ENCODE results near the gene RAB17. TPM values are rescaled to one million over a fixed set of nuclear protein-coding genes. Genes with fewer than 3 reads are reported as not detected.

RAB17 gene
- total RNA-seq, 3 donors from 2014 or later (not counting 1 experiment from before 2014, with no cell fraction given) = not detected

DNA sequence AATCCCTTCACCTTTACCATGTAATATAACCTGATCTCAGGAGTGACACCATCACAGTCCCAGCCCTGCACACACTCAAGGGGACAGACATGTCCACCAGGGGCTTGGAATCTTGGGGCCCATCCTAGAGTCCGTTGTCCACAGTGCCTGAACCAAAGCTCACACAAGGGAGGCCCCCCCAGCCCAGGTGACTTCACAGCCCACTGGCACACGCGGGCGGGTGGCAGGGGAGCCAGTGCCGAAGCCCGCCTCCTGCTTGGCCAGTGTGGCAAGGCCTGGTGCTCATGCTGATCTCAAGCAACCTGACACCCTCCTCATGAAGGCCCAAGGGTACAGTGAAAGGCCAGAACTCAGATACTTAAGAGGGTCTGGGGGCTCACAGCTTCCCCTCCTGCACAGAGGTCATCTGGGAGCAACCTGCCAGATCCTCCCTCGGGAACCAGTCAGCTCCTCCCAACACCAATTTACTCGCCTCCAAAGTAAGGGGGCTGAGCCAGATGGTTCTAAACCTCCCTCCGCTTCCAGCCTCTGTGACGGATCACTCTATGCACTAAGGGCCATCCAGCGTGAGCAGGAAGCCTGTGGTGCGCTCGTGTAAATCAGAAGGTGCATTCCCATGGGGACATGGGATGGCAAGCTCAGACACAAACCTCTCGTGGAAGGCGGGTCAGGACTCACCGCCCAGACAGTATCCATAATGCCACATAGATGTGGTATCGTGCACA is 3.2 kb upstream of the RAB17 start:
- intact Hi-C loops (cut with micrococcal nuclease) = no loop called here
- no peaks in the 10 kb centered on the region for H3K36me3 Mint-ChIP-seq
- Histone ChIP-seq H3K4me1 (ENCODE audit: control insufficient read depth, insufficient read depth, low read length) (peaks cover 6% of the 10 kb centered on the region), H3K27me3 (ENCODE audit: control insufficient read depth, insufficient read depth, low read length) (no peaks in the 10 kb centered on the region), H3K36me3 (ENCODE audit: control insufficient read depth, insufficient read depth, low read length) (no peaks in the 10 kb centered on the region), H3K4me3 (ENCODE audit: low read length) (no peak overlapping the region), H3K9me3 (ENCODE audit: control insufficient read depth, insufficient read depth, low read length) (no peaks in the 10 kb centered on the region), H3K27ac (ENCODE audit: low read length) (no peak overlapping the region)
- H3K9me3 Mint-ChIP-seq = no peaks in the 10 kb centered on the region
- H3K4me3 Mint-ChIP-seq = no peak overlapping the region
- TF ChIP-seq, protein P1, sequence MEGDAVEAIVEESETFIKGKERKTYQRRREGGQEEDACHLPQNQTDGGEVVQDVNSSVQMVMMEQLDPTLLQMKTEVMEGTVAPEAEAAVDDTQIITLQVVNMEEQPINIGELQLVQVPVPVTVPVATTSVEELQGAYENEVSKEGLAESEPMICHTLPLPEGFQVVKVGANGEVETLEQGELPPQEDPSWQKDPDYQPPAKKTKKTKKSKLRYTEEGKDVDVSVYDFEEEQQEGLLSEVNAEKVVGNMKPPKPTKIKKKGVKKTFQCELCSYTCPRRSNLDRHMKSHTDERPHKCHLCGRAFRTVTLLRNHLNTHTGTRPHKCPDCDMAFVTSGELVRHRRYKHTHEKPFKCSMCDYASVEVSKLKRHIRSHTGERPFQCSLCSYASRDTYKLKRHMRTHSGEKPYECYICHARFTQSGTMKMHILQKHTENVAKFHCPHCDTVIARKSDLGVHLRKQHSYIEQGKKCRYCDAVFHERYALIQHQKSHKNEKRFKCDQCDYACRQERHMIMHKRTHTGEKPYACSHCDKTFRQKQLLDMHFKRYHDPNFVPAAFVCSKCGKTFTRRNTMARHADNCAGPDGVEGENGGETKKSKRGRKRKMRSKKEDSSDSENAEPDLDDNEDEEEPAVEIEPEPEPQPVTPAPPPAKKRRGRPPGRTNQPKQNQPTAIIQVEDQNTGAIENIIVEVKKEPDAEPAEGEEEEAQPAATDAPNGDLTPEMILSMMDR (IDR thresholded peaks at IDR 0.05) = no peak
- no peak overlapping the region for H3K27ac Mint-ChIP-seq
- ATAC-seq (no peak), DNase-seq (no peak)
- 82% methylated on average over 17 of the region's 17 CpGs for WGBS (ENCODE audit: insufficient coverage)
- no peaks in the 10 kb centered on the region for H3K27me3 Mint-ChIP-seq (ENCODE audit: low read depth in 2 of 2)
- peaks cover 0 to 16% of the 10 kb centered on the region in 2 donors for H3K4me1 Mint-ChIP-seq

DNA sequence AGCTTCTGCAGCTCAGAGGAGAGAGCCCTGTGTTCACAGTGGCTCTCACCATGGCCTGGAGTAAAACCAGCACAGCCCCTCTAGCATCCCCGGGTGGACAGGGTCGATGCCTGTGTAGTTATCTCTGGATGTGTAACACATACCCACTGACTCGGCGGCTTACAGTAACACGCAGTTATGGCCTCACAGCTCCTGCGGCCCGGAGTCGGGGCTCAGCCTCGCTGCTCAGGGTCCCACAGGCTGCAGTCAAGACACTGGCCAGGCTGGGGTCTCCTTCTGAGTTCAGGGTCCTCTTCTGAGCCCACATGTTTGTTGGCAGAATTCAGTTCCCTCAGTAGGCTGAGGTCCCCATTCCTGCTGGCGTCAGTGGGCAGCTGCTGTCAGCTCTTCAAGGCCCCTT is 2.5 kb upstream of the RAB17 start:
- Mint-ChIP-seq H3K27me3 (ENCODE audit: low read depth in 2 of 2) (no peaks in the 10 kb centered on the region), H3K9me3 (no peaks in the 10 kb centered on the region), H3K36me3 (no peaks in the 10 kb centered on the region), H3K4me3 (no peak overlapping the region), H3K27ac (no peak overlapping the region), H3K4me1 (peaks cover 0 to 9% of the 10 kb centered on the region in 2 donors)
- DNase-seq (no peak), ATAC-seq (no peak)
- Histone ChIP-seq H3K4me3 (ENCODE audit: low read length) (no peak overlapping the region), H3K4me1 (ENCODE audit: control insufficient read depth, insufficient read depth, low read length) (peaks cover 6% of the 10 kb centered on the region), H3K36me3 (ENCODE audit: control insufficient read depth, insufficient read depth, low read length) (no peaks in the 10 kb centered on the region), H3K27me3 (ENCODE audit: control insufficient read depth, insufficient read depth, low read length) (no peaks in the 10 kb centered on the region), H3K9me3 (ENCODE audit: control insufficient read depth, insufficient read depth, low read length) (no peaks in the 10 kb centered on the region), H3K27ac (ENCODE audit: low read length) (no peak overlapping the region)
- TF ChIP-seq, protein P1 (IDR thresholded peaks at IDR 0.05) = no peak
- intact Hi-C loops (cut with micrococcal nuclease) = no loop called here
- 95% methylated on average over 10 of the region's 10 CpGs for WGBS (ENCODE audit: insufficient coverage)

DNA sequence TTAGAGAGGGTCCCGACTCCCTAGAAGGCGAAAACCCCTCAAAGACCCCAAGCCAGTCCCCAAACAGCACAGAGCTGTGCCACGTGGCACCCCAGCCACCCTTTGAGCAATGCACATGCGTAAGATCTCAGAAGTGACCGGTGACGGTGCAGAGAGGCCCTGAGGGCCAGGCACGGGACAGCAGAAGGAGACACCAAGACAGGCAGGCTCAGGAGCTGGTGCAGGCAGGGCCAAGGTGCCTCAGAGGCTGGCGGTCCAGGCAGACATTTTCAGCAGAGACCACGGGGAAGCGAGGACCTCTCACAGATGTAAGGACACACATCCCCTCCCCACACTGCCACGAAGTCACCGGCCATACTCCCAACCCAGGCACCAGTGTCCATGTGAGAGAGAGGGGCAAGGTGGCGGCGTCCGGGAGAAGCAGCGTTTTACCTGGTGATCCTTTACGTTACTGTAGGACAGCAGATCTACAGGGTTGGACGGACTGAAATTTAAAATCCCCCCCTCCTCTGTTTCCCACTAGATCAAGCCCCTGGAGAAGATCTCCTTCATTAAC is 2.0 kb upstream of the RAB17 start:
- peaks cover 0 to 2% of the 10 kb centered on the region in 2 donors for H3K27me3 Mint-ChIP-seq (ENCODE audit: low read depth in 2 of 2)

More for the DNA sequence above, 2.0 kb upstream of the RAB17 start:
- H3K27ac ChIP-seq (ENCODE audit: low read length) = no peak overlapping the region
- WGBS (ENCODE audit: insufficient coverage) = 91% methylated on average over 18 of the region's 18 CpGs
- H3K9me3 ChIP-seq (ENCODE audit: control insufficient read depth, insufficient read depth, low read length) = no peaks in the 10 kb centered on the region
- TF ChIP-seq, protein P1 (IDR thresholded peaks at IDR 0.05) = no peak
- no peak overlapping the region for H3K4me3 ChIP-seq (ENCODE audit: low read length)
- H3K36me3 ChIP-seq (ENCODE audit: control insufficient read depth, insufficient read depth, low read length) = no peaks in the 10 kb centered on the region
- DNase-seq (no peak), ATAC-seq (no peak)
- no peaks in the 10 kb centered on the region for H3K27me3 ChIP-seq (ENCODE audit: control insufficient read depth, insufficient read depth, low read length)
- Mint-ChIP-seq H3K4me1 (peaks cover 0 to 3% of the 10 kb centered on the region in 2 donors), H3K27ac (no peak overlapping the region), H3K9me3 (no peaks in the 10 kb centered on the region), H3K4me3 (no peak overlapping the region), H3K36me3 (no peaks in the 10 kb centered on the region)
- peaks cover 6% of the 10 kb centered on the region for H3K4me1 ChIP-seq (ENCODE audit: control insufficient read depth, insufficient read depth, low read length)
- intact Hi-C loops (cut with micrococcal nuclease) = no loop called here

Measured in natural killer cell (primary cell).